Cardiac muscle cell (in vitro differentiated cells and primary cell): ENCODE data around the gene CTNND2. TPM values are rescaled to one million over a fixed set of nuclear protein-coding genes. Genes with fewer than 3 reads are reported as not detected.
A peak's percentile ranks its signal among the peaks of the same experiment; 100 is the strongest.
"Not testable (repeated sequence)": the region's sequence is repeated elsewhere in the genome, so short reads cannot be mapped to it uniquely, and the experiment has no call there.

Source experiments
- DNase-seq, 2 donors: peaks; one replicate each; pipeline versions ENCODE4 v3.0.0 to v3.0.0-alpha.2; 2010 to 2017; ENCODE audit warnings: low read depth in 1 of 2, low spot score in 1 of 2
- H3K27ac ChIP-seq: fragments of 200-600 bp; sonication (generic); 2 replicates; pipeline ENCODE4 v1.5.1; 2016
- H3K27me3 ChIP-seq: fragments of 200-600 bp; sonication (generic); 2 replicates; pipeline ENCODE4 v1.6.0; 2016; ENCODE audit warnings: control low read depth
- H3K36me3 ChIP-seq: fragments of 200-600 bp; sonication (generic); 2 replicates; pipeline ENCODE4 v1.5.1; 2016; ENCODE audit warnings: control low read depth
- H3K4me1 ChIP-seq: fragments of 200-600 bp; sonication (generic); 2 replicates; pipeline ENCODE4 v1.8.1; 2017; ENCODE audit warnings: low read depth, mild to moderate bottlenecking, mixed run types
- H3K4me3 ChIP-seq: fragments of 200-600 bp; sonication (generic); 2 replicates; pipeline ENCODE4 v1.5.1; 2016; ENCODE audit warnings: mild to moderate bottlenecking
- H3K9me3 ChIP-seq: fragments of 200-600 bp; sonication (generic); 2 replicates; pipeline ENCODE4 v1.5.1; 2017; ENCODE audit warnings: low read depth, mild to moderate bottlenecking, control low read depth
- polyA plus RNA-seq: library from polyadenylated mRNA; unstranded; fragments of >200 nt; fragmentation: Nextera tagmentation; extraction: Ambion mirVana; gene quantifications from 2 replicates; pipeline ENCODE4 v1.2.1, GENCODE V29; 2016
- total RNA-seq: library from RNA; depleted of rRNA; stranded (reverse); fragments of >200 nt; gene quantifications from 2 replicates; pipeline ENCODE4 v1.2.3, GENCODE V29; 2016
- TF ChIP-seq, protein P1 (sequence below): IDR thresholded peaks from 2 replicates; pipeline ENCODE4 v1.5.1; 2012; ENCODE audit warnings: low read depth, mild to moderate bottlenecking, low read length

The CTNND2 gene
- total and polyA plus RNA-seq, 2 experiments from 2014 or later: 11.0 to 12.7 TPM

- Histone ChIP-seq H3K4me1 (peaks cover 19% of the 10 kb centered on the region), H3K9me3 (no peaks in the 10 kb centered on the region), H3K4me3 (no peak overlapping the region), H3K36me3 (no peaks in the 10 kb centered on the region), H3K27ac (no peak overlapping the region), H3K27me3 (no peaks in the 10 kb centered on the region)
- DNase-seq: no peak
- TF ChIP-seq, protein P1, sequence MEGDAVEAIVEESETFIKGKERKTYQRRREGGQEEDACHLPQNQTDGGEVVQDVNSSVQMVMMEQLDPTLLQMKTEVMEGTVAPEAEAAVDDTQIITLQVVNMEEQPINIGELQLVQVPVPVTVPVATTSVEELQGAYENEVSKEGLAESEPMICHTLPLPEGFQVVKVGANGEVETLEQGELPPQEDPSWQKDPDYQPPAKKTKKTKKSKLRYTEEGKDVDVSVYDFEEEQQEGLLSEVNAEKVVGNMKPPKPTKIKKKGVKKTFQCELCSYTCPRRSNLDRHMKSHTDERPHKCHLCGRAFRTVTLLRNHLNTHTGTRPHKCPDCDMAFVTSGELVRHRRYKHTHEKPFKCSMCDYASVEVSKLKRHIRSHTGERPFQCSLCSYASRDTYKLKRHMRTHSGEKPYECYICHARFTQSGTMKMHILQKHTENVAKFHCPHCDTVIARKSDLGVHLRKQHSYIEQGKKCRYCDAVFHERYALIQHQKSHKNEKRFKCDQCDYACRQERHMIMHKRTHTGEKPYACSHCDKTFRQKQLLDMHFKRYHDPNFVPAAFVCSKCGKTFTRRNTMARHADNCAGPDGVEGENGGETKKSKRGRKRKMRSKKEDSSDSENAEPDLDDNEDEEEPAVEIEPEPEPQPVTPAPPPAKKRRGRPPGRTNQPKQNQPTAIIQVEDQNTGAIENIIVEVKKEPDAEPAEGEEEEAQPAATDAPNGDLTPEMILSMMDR: no peak
Measured at GRCh38 chr5:11007269-11007870, 896.9 kb downstream of the CTNND2 start.

DNA sequence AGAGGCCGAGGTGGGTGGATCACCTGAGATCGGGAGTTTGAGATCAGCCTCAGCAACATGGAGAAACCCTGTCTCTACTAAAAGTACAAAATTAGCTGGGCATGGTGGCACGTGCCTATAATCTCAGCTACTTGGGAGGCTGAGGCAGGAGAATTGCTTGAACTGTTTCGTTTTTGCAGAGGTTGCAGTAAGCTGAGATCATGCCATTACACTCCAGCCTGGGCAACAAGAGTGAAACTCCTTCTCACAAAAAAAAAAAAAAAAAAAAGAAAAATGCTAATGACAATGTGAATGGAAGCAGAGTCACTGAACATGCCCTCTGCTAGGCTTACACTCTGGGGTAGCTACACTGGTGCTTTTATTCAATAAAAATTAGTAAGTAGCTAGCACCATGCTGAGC lies 899.7 kb downstream of the CTNND2 start:
- not testable (repeated sequence) for H3K4me1 ChIP-seq, H3K36me3 ChIP-seq, H3K27ac ChIP-seq, H3K4me3 ChIP-seq, DNase-seq, H3K27me3 ChIP-seq, H3K9me3 ChIP-seq

DNA sequence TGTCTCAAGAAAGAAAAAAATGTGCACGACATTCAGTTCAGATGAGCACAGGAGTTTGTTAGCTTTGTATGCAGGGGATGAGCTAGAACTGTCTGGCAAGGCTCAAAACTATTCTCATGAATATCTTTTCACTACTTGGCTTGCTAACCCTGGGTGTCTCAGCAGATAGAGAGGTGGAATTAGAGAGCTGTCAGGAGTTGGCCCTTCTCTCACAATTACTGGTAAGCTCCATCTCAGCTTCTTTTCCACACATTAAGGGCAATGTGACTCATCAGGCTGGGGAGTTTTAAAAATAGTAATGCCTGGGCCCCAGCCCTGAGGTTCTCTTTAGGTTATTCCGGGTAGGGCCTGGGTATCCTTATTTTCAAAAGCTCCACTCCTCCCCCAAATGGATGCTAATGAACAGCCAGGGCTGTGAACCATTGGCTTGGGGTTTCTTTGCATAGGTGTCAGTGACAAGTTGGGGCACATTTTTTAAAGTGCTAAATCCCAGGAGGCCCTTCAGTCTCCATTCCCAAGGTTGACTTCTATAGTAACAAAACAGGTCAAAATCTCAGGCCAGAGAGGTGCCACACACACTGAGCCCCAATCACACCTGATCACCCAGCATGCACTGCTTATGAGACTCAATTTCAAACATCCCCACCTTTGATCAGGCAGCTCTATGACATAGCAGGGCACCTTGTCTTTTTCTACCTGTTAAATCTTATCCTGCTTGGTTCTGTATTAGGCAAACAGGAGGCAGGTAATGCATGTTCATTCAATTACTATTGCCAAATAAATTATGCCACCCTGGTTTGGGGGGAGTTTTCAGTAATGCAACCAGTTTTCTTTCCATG lies 903.5 kb downstream of the CTNND2 start:
- peak overlapping the region; percentile 37 for H3K27ac ChIP-seq
- no peak overlapping the region for H3K4me3 ChIP-seq
- peaks cover 11% of the 10 kb centered on the region for H3K4me1 ChIP-seq
- H3K36me3 ChIP-seq: no peaks in the 10 kb centered on the region
- H3K27me3 ChIP-seq: no peaks in the 10 kb centered on the region
- DNase-seq: no peak
- TF ChIP-seq, protein P1: no peak
- H3K9me3 ChIP-seq: no peaks in the 10 kb centered on the region

GRCh38 chr5:10999714-11000113 lies 904.5 kb downstream of the CTNND2 start:
- Histone ChIP-seq H3K36me3 (no peaks in the 10 kb centered on the region), H3K4me3 (no peak overlapping the region), H3K9me3 (no peaks in the 10 kb centered on the region), H3K27ac (no peak overlapping the region), H3K27me3 (no peaks in the 10 kb centered on the region), H3K4me1 (peaks cover 11% of the 10 kb centered on the region)
- TF ChIP-seq, protein P1: no peak
- DNase-seq: no peak

GRCh38 chr5:10995891-10996290 lies 908.4 kb downstream of the CTNND2 start:
- no peaks in the 10 kb centered on the region for H3K27me3 ChIP-seq
- no peaks in the 10 kb centered on the region for H3K36me3 ChIP-seq
- H3K4me1 ChIP-seq: peaks cover 9% of the 10 kb centered on the region
- H3K4me3 ChIP-seq: no peak overlapping the region
- H3K9me3 ChIP-seq: no peaks in the 10 kb centered on the region
- TF ChIP-seq, protein P1: no peak
- H3K27ac ChIP-seq: no peak overlapping the region
- no peak for DNase-seq
